NT2/D1 (cell line): ENCODE data around the gene SLC34A1.

Experiments used
- YY1 ChIP-seq: IDR thresholded peaks from 2 replicates; pipeline ENCODE4 v1.6.1; 2011; ENCODE audit not compliant: insufficient read length, insufficient read depth
- ZNF274 ChIP-seq: IDR thresholded peaks from 2 replicates; pipeline ENCODE4 v1.6.1; 2011; ENCODE audit warnings: mild to moderate bottlenecking, low read depth, low read length

DNA sequence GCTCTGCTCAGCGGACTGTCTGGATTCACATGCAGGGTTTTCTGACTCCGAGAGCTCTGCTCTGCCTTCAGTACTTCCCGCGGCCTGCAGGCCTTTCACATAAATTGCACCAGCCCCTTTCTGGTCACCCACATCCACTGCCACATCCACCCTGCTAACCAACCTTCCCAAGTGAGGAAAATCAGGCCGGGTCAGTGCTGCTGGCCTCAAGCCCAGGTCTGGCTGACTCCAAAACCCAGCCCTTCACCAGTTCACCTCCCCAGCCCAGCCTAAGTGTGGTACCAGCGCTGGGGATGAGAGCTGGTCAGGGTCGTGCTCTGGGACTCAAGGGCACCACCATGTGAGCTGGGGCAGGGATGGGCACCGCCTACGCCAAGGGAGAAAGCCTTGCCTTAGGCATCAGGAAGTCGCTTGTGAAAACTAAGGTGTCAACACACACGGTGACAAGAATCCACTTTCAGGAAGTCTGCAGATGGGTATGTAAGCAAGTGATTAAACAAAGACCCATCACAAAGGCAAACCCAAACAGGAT, 45.1 kb upstream of the SLC34A1 start:
- TF ChIP-seq YY1 (no peak), ZNF274 (no peak)
